ENCODE data around the gene ARHGAP27. TPM values are rescaled to one million over a fixed set of nuclear protein-coding genes. Genes with fewer than 3 reads are reported as not detected.

ARHGAP27 gene
- polyA plus RNA-seq, 1 experiment: 2.3 TPM

DNA sequence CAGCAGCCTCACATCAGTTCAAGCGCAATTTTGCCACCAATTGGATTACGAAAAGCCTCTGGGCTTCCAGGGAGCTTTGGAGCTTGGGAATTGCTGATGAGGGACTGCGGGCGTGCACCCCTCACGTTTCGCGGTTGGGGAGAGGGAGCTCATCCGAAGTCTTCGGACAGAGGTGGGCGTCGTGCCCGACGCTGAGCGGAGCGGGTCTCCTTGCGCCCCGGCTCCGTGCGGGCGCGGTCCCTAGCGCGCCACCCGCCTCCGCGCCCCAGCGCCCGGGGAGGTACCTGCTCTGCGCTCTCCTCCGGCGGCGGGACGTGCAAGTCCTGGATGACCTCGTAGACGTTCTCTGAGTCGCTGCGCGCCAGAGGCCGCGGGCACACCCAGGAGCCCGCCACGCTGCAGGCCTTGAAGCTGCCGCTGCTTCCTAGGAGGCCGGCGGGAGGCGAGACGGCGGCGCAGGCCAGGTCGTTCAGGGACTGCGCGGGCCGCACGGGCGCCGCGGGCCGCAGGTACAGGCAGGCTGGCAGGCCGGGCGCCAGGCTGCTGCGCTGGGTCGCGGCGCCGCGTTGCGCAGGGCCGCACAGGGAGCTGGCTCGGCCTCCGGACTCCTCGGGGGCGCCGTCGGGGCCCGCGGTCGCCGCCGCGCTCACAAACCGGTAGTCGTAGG lies 3.2 kb downstream of the ARHGAP27 start:
- ChIA-PET POLR2A (no interaction called here), CTCF (interaction anchor here (0.8 to 5.6 kb wide), 4 partner anchors 12 to 423 kb away, joined by 4 to 50 read pairs (median 4); no protein-coding TSS in a partner anchor)
- H3K36me3 ChIP-seq (ENCODE audit: control insufficient read depth, insufficient read depth, low read length): no peaks in the 10 kb centered on the region; the same call in 1 of the 2 replicates
- H3K27me3 ChIP-seq (ENCODE audit: control insufficient read depth, insufficient read depth, low read length): peaks cover 14% of the 10 kb centered on the region
- TF ChIP-seq, protein P1, sequence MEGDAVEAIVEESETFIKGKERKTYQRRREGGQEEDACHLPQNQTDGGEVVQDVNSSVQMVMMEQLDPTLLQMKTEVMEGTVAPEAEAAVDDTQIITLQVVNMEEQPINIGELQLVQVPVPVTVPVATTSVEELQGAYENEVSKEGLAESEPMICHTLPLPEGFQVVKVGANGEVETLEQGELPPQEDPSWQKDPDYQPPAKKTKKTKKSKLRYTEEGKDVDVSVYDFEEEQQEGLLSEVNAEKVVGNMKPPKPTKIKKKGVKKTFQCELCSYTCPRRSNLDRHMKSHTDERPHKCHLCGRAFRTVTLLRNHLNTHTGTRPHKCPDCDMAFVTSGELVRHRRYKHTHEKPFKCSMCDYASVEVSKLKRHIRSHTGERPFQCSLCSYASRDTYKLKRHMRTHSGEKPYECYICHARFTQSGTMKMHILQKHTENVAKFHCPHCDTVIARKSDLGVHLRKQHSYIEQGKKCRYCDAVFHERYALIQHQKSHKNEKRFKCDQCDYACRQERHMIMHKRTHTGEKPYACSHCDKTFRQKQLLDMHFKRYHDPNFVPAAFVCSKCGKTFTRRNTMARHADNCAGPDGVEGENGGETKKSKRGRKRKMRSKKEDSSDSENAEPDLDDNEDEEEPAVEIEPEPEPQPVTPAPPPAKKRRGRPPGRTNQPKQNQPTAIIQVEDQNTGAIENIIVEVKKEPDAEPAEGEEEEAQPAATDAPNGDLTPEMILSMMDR (IDR thresholded peaks at IDR 0.05; ENCODE audit: insufficient read depth, low read depth, low read length): no peak
- no peak overlapping the region for H3K4me3 ChIP-seq (ENCODE audit: low read depth, low read length)
- no peak for DNase-seq (ENCODE audit: low read depth)

DNA sequence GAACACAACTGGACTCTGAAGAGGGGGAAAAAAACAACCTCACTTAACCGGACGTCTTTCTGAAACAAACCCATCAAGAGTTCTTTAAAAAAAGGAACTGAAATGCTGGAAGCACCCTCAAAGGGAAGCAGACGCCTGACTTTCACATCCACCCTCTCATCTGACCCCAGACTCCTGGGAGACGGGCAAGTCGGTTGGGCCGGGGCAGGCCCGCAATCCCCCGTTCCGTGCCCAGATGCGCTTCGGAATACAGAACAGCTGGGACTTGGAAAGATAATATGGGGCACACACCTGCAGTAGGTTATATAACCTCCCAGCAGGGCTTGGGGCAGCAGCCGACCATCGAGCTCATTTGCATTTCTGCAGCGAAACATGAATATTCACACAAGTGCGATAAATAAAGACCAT lies 3.7 kb downstream of the ARHGAP27 start:
- no peak overlapping the region for H3K4me3 ChIP-seq (ENCODE audit: low read depth, low read length)
- no peaks in the 10 kb centered on the region; the same call in 1 of the 2 replicates for H3K36me3 ChIP-seq (ENCODE audit: control insufficient read depth, insufficient read depth, low read length)
- TF ChIP-seq, protein P1 (IDR thresholded peaks at IDR 0.05; ENCODE audit: insufficient read depth, low read depth, low read length): no peak
- DNase-seq (ENCODE audit: low read depth): no peak
- ChIA-PET POLR2A (no interaction called here), CTCF (interaction anchor here (0.6 to 5.6 kb wide), 9 partner anchors 13 to 423 kb away, joined by 3 to 50 read pairs (median 4); no protein-coding TSS in a partner anchor)
- H3K27me3 ChIP-seq (ENCODE audit: control insufficient read depth, insufficient read depth, low read length): peaks cover 14% of the 10 kb centered on the region

DNA sequence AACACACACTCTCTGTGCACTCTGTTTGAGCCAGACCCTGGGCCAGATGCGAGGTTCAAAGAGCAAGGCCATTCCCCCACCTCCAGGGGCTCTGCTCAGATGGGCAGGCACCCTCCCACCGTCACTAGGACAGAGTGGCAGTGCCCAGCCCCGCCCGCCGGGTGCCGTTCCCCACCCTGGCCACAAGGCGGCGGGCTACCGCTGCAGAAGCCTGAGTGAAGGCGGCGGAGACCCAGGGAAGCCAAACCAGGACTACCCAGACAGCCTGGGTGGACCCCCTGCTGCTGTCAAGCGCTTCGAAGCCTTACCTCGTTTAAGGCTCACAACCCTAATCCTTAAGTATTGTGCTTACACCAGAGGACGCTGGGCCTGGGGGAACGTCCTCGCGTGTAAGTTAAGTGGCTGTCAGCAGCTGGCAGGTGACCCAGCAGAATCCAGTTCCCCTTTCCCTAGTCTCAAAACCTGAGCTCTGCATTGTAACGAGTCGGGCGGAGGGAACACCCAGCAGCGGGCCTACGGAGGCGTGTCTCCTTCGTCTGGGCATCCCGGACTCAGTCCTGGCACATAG lies 4.5 kb downstream of the ARHGAP27 start:
- CTCF ChIA-PET: interaction anchor here (0.6 to 5.6 kb wide), 7 partner anchors 9 to 209 kb away, joined by 3 to 50 read pairs (median 3); no protein-coding TSS in a partner anchor
- Histone ChIP-seq H3K4me3 (ENCODE audit: low read depth, low read length) (no peak overlapping the region), H3K27me3 (ENCODE audit: control insufficient read depth, insufficient read depth, low read length) (peaks cover 14% of the 10 kb centered on the region), H3K36me3 (ENCODE audit: control insufficient read depth, insufficient read depth, low read length) (no peaks in the 10 kb centered on the region)
- TF ChIP-seq, protein P1 (IDR thresholded peaks at IDR 0.05; ENCODE audit: insufficient read depth, low read depth, low read length): peak; percentile 97
- POLR2A ChIA-PET: no interaction called here
- DNase-seq (ENCODE audit: low read depth): no peak

DNA sequence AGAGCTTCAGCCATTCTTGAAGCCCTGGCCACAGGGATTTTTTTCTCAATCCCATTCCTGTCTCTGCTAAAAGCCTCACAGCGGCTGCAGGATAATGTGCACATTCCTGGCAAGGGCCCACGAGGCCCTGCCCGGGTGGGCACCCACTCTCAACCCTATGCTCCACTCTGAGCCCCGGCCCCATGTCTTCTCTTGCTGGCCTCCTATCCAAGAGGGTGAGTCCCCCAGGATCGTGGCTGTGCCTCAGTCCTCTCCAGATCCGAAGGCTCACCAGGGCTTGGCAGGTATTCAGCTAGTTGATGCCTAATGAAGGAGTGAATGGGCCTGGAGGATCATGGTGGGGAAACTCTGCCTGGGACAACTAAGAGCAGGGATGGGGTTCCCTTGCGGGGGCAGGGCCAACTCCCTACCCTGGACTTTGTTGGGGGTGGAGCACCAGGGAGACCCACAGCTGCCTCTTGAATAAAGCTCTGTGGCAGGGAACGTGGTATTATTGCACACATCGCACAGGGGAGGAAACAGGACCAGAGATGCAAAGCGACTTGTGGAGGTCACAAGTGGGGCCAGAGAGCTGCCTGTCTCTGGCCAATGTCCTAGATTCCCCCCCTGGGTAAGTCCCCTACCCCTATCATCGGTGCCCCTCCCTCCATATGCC lies 5.4 kb downstream of the ARHGAP27 start:
- TF ChIP-seq, protein P1 (IDR thresholded peaks at IDR 0.05; ENCODE audit: insufficient read depth, low read depth, low read length): no peak
- Histone ChIP-seq H3K36me3 (ENCODE audit: control insufficient read depth, insufficient read depth, low read length) (no peaks in the 10 kb centered on the region), H3K27me3 (ENCODE audit: control insufficient read depth, insufficient read depth, low read length) (peaks cover 14% of the 10 kb centered on the region), H3K4me3 (ENCODE audit: low read depth, low read length) (no peak overlapping the region)
- CTCF ChIA-PET: interaction anchor here (1.0 to 5.6 kb wide), 6 partner anchors 9 to 208 kb away, joined by 3 to 50 read pairs (median 8); no protein-coding TSS in a partner anchor
- DNase-seq (ENCODE audit: low read depth): no peak
- POLR2A ChIA-PET: no interaction called here

DNA sequence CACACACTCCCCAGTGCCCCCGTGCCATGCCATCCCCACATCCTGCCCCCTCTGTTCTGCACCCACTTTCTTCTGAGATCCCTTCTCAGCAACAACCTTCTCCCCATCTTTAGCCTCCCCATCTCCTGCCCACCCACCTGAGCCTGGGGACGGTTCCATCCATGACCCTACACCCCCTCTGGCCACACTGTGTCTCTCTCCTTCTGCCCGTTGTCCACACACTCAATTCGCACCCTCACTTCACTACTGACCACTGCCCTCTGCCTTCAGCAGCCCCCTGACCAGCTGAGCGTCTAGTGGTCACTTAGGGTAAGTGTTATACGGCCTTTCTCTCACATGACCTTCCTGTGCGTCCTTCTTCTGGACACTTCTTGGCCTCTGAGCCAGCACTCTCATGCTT lies 6.1 kb downstream of the ARHGAP27 start:
- H3K27me3 ChIP-seq (ENCODE audit: control insufficient read depth, insufficient read depth, low read length): peaks cover 14% of the 10 kb centered on the region
- TF ChIP-seq, protein P1 (IDR thresholded peaks at IDR 0.05; ENCODE audit: insufficient read depth, low read depth, low read length): no peak
- no peak for DNase-seq (ENCODE audit: low read depth)
- no peak overlapping the region for H3K4me3 ChIP-seq (ENCODE audit: low read depth, low read length)
- POLR2A ChIA-PET: no interaction called here
- CTCF ChIA-PET: interaction anchor here (1.2 to 5.6 kb wide), 6 partner anchors 14 to 207 kb away, joined by 4 to 50 read pairs (median 8); partner anchors contain the start of gene FMNL1
- no peaks in the 10 kb centered on the region for H3K36me3 ChIP-seq (ENCODE audit: control insufficient read depth, insufficient read depth, low read length)

Measured in BJ (cell line).